Fibroblast of skin of scalp (primary cell): Measurements from ENCODE around the gene CPOX. TPM values are rescaled to one million over a fixed set of nuclear protein-coding genes. Genes with fewer than 3 reads are reported as not detected.
"Not testable (repeated sequence)": the region's sequence is repeated elsewhere in the genome, so short reads cannot be mapped to it uniquely, and the experiment has no call there.

Source experiments
- DNase-seq: peaks from one replicate; pipeline ENCODE4 v3.0.0-alpha.2; 2013
- polyA plus RNA-seq, 2 experiments: library from polyadenylated mRNA; unstranded; fragments of 120-200 nt; gene quantifications; one replicate each; pipeline ENCODE4 v1.2.1, GENCODE V29; 2013; ENCODE audit not compliant: insufficient read length in 2 of 2

Gene CPOX
- 17.2 TPM for polyA plus RNA-seq (2013, experiment 1 of 2; ENCODE audit: insufficient read length)
- 15.5 TPM for polyA plus RNA-seq (2013, experiment 2 of 2; ENCODE audit: insufficient read length)

DNA sequence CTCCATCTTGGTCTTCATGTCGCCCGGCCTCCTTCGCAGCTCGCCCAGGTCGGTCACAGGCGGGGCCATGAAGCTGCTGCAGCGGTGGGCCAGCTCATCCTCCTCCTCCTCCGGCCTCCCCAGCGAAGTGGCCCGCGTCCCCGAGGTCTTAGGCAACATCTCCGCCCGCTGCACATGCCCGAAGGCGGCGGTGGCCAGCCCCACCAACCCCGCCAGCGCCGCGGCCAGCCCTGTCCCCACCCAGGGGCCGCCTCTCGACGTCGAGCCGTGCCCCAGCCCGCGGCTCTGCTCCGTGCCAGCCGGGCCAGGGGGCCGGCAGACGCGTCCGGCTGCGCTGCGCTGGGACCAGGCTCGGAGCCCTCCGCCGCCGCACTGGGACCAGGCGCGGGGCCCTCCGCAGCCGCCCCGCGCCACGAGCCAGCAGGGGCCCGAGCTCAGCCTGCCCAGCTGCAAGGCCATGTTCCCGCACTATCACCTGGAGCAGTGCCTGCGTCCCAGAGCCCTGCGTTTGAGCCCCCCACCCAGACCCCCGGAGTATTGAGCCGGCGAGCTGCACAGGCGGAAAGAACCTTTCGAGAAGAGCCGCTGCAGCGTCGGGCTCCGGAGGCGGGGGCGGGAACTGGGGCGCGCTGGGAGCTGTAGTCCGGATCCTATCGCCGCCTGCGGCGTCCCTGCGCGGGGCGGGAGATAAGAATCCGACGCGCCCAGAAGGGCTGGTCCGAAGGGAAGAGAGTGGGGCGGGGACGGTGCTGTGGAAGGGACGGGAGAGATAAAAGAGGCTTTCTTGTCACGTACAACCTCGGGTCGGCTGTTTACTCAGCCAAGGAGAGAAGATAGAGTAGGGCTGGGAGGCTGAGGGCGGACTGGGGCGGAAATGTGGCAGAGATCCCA is at the start of gene CPOX:
Gene CPOX (minus strand): TSS at position 566 of the 891 bp plus-strand sequence. CDS start 107 bp downstream, at position 459.
- peak; percentile 88 for DNase-seq

DNA sequence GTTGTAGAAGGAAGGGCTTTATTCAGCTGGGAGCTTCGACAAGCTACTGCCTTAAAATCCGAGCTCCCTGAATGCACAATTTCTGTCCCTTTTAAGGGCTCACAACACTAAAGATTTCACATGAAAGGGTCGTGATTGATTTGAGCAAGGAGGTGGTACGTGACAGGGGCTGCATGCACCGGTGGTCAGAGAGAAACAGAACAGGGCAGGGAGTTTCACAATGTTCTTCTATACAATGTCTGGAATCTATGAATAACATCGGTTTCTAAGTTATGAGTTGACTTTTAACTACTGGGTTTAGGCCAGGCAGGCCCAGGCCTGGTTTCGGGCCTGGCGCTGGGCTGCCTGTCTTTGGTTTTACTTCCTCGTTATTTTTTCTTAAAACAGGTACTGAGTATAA is 49.4 kb upstream of the CPOX start:
- not testable (repeated sequence) for DNase-seq

DNA sequence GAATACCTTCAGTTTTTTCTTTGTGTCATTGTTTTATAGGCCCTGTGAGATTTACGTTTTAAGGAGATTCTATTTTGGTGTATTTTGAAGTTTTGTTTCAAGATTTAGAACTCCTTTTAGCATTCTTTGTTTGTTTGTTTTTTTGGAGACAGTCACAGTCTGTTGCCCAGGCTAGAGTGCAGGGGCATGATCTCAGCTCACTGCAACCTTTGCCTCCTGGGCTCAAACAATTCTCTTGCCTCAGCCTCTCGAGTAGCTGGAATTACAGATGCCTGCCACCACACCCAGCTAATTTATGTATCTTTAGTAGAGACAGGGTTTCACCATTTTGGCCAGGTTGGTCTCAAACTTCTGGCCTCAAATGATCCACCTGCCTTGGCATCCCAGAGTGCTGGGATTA is 48.3 kb upstream of the CPOX start:
- DNase-seq: not testable (repeated sequence)

DNA sequence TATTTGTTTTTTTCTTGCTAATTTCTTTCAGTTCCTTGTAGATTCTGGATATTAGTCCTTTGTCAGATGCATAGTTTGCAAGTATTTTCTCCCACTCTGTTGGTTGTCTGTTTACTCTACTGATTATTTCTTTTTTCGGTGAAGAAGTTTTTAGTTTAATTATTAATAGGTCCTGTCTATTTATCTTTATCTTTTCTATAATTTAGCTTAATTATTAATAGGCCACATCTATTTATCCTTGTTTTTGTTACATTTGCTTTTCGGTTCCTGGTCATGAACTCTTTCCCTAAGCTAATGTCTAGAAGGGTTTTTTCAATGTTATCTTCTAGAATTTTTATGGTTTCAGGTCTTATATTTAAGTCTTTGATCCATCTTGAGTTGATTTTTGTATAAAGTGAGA is 45.1 kb upstream of the CPOX start:
- not testable (repeated sequence) for DNase-seq

DNA sequence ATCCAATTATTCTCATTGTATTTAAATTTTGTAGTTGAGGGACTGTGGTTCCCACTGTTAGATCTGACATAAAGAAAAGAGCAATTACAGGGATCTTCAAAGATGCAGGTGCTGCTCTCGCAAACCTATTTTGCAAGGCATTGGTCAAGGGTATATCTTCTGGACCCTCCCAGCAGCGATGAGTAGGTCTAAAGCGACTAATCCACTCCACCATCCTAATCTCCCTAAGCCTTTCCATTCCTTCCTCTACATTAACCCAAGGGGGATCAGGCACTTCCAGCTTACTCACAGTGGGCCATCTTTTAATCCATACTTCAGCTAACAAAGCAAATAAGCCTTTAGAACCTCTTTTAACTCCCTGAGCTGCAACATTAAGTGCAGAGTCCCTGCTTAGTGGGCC is 37.0 kb upstream of the CPOX start:
- no peak for DNase-seq

DNA sequence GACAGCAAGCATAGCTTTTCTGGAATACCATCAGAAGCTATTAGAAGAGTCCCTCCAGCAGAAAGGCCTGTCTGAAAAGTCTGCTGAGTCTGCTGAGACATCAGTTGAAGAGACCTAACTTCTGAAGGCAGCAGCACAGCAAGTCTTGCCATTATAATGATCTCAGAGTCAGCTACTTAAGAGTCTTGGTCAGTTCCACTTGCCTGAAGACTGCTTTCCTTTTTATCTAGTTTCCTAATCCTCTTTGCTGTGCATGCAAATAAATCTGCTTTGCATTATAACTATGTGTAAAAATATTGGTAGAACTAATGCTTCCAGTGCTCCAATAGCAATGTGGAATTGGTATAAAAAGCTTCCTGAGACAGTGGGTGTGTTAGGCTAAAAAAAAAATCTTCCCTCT is 34.9 kb upstream of the CPOX start:
- DNase-seq: no peak

DNA sequence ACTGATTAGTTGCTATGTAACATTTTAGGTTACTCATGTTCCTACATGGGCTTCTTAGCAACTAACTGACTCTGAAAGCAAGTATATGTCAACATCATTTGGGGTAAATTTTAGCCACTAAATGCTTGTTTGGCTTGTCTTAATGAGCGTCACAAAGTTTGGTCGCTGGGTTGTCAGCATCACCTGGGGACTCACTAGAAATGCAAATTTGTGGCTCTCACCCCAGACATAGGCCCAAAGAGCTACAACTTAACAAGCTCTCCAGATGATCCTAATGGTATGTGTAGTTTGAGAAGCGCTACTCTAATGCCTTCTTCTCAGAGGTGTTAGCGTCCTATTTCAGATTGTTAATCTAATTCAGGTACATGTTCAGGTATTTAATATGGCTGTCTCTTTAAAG is 32.7 kb upstream of the CPOX start:
- no peak for DNase-seq

DNA sequence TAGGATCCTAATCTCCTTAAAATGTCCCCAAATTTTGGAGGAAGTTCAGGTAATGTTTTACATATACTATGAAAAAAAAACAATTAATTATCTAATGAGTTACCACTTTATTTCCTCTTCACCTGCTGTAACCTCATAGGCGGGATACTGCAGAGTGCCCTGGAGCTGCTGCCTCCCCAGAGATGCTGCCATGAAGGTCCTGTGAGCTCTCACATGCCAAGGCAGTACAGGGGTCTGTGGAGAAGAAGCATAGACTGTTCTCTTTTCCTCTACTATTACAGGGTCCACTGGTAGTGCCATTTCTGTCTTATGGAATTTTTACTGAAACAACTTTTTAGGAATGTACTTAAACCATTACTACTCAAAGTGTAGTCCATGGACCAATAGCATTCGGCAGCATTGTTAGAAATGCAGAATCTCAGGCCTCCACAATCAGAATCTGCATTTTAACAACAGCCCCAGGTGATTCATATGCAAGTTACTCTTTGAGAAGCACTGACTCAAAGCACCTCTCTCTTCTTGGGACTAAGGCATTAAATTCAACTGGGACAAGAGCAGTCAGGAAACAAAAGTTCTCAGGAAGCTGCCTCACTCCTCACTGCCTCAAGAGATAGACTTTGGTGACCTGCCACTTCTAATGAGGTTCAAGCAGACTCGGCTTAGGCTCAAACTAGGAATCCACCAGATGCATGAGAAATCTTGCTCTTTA is 30.3 kb upstream of the CPOX start:
- no peak for DNase-seq

DNA sequence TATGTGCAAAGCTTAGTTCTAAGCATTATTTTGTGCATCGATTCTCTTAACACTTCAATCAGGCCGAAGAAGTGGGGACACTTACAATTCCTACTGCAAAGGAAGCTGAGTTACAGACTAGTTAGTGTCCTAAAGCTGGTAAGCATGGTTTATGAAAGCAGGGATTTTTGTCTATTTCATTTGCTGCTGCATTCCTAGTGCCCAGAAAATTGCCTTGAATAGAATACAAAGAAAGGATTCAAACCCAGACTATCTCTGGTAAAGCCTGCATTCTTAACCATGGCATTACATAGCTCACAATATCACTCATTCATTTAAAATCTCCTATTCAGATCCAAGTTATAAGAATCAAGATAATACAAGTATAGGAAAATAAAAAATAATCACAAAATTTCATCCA is 24.4 kb upstream of the CPOX start:
- DNase-seq: no peak

DNA sequence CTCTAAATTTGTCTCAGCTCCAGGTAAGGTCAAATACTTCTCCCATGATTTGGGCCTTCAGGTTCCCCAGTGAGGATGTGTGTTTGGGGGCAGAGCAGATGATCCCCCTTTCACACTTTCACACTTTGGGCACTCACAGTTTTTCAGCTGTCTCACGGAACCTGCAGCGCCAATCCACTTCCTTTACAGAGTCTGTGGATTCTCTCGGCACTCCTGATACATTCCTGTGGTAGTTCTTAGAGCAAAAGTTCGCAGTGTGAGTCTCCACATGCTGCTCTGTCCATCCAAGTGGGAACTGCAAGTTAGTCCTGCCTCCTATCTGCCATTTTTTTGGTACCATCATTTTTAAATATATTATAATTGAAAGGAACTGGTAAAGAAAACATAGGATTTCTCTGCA is 20.2 kb upstream of the CPOX start:
- peak; percentile 4 for DNase-seq

DNA sequence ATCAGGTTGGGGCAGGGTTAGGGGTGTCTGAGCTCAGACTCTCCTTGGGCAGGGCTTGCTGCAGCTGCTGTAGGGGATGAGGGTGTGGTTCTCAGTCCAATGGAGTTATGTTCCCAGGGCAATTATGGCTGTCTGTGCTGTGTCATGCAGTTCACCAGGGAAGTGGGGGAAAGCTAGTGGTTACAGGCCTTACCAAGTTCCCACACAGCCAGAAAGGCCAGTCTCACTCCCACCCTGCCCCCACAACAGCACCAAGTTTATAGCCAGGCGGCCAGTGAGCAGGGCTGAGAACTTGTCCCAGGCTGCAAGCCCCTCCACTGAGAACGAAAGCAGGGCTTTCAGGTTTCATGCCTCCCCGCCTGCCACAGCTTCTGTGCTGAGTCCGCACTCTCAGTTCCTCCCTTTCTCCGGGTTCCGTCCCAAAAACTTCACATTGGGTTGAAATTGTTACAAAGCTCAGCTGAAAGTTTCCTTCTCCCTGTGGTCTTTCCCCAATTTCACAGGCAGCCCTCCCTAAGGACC is 19.6 kb upstream of the CPOX start:
- peak; percentile 1 for DNase-seq

DNA sequence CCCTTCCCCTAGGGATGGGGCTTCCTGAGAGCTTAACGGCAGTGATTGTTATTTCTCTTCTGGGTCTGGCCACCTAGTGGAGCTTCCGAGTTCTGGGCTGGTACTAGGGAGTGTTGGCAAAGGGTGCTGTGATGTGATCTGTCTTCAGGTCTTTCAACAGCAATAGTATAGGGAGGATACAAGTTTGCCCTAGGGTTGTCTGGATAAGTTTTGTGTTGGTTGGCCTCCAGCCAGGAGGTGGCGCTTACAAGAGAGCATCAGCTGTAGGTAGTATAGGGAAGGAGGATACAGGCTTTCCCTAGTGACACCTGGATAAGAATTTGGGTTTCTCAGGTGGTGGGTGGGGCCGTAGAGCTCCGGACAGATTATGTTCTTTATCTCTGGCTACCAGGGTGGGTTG is 19.2 kb upstream of the CPOX start:
- DNase-seq: no peak

DNA sequence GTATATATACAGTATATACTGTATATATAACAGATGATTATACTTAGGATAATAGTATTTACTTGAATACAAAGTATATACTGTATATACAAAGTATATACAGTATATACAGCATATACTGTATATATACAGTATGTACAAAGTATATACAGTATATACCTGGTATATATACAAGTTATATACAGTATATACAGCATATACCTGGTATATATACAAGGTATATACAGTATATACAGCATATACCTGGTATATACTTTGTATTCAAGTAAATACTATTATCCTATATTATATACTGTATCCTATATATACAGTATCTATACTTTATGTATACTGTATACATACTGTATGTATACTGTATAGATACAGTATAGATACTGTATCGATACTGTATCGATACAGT is 14.6 kb upstream of the CPOX start:
- DNase-seq: no peak

DNA sequence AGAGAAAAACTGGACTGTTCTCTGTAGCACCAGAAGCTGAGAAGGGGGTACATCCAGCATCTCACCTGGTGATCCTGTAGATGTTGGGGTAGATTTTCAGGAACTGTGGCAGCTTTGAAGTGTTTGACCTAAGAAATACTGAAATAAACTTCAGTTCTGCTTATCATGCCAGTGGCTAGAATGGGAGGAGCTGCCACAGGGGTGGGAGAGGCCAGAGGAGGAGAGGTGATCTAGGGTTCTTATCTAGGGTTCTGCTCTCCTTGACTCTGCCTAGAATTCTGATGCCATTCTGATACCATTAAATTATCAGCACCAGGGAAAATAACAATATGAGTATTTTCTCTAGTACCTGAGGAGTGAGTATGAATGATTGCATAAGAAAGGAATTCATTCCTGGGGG is 10.2 kb upstream of the CPOX start:
- DNase-seq: no peak

DNA sequence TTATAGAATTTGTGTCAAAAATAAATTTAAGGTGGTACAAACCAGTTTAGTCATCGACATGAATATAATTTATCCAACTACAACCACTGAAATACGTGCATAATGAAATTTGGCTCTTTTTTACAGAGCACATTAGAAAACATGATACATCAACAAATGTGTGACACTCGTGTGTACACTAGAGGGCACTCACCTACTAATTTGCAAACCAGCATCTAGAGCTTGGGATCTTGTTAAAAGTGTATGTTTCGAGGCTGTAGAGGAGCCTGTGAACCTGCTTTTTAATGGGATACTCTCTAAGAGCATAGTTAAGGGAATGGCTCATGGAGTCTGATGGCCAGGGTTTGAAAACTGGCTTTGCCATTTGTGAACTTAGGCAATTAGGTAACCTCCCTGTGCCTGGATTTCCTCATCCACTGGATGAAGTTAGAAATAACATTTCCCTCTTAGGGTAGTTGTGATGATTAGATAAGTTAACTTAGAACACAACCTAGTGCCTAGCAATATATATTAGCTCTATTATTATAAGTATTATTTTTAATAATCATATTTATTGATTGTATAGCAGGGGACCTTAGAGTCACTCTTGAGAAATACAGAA is 8.8 kb upstream of the CPOX start:
- peak; percentile 69 for DNase-seq

DNA sequence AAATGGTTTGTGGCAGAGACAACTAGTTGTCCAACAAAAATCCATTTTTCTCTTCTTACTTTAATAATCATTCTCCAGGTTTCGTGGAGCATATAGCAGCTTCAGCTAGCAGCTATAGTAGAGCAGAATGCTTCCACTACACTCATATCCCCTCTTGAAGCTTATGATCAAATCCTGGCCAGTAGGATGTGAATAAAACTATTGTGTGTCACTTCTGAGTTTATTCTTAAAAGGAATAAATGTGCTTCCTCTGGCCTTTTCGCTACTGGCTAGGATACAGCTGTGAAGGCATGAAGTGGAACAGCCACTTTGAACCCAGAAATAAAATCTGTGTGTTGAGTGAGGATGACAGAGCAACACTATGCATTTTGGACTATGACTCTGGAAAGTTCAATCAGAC is 7.8 kb upstream of the CPOX start:
- no peak for DNase-seq

DNA sequence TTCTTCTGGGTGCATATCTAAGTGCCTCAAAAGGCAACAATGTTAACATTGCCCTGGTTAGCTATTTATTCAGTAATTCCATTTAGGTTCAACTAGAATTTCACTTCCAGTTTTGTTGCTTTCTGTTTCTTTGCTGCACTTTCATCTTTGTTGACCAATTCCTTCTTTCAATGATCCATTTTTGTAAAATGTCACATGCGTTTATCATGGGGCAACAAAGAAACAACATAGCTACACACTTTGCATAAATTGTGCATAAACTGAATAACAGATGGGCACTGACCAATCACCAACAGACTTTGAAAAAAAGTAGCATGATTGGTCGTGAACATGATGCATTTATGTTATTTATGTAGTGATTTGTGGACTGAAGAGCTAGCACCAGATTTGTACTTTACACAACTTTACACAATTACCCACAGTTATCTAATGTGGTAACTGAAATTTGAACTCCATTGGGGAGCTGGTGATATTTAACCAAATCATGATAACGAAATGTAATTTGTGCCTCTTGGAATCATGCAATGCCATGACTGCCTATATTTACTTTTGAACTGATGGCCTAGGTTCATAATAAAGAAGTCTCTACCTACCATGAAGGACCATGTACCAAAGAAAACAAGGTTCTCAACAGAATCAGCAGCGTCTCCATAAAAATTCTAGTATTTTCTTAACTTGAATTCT is 7.1 kb upstream of the CPOX start:
- DNase-seq: no peak

DNA sequence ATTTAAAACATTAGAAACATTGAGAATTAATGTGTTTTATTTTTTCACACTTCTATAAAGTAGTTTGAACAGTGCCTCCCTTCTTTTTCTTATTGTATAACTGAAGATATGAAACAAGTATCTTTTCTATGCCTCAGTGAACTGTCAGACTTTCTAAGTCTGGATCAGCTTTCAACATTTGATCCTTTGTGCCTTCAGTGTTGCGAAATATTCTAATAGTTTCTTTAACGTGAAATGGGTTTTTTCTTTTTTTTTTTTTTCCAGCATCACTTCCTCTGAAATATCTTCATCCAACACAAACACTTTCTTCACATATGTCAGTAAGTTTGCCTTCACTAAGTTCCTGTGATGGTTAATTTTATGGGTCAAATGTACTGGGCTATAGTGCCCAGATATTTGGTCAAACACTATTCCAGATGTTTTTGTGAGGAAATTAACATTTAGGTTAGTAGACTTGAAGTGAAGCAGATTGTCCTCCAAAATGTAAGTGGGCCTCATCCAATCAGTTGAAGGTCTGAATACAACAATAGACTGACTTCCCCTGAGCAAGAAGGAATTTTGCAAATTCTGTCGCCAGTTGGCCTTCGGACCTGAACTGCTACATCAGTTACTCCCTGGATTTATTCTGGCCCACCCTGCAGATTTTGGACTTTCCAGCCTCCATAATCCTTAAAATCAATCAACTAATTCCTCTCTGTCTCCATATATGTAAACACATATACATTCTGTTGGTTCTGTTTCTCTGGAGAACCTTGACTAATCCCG is 6.4 kb upstream of the CPOX start:
- DNase-seq: no peak

DNA sequence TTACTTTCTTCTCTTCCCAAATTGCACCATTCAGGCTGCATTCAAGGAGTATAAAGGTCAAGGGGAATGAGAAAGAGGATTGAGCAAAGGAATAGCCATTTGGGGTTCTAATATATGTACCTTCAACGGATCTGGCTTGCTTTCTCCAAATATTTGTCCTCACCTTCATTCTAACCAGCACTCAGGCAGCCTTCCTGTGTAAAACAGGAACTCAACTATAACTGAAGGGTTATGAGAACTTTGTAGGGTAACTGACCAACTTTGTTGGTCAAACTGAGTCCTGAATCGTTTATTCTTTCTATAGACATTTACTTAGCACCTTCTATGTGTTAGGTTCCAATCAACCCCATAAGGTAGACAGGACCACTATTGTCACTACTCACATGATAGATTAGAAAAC is 5.1 kb upstream of the CPOX start:
- no peak for DNase-seq

DNA sequence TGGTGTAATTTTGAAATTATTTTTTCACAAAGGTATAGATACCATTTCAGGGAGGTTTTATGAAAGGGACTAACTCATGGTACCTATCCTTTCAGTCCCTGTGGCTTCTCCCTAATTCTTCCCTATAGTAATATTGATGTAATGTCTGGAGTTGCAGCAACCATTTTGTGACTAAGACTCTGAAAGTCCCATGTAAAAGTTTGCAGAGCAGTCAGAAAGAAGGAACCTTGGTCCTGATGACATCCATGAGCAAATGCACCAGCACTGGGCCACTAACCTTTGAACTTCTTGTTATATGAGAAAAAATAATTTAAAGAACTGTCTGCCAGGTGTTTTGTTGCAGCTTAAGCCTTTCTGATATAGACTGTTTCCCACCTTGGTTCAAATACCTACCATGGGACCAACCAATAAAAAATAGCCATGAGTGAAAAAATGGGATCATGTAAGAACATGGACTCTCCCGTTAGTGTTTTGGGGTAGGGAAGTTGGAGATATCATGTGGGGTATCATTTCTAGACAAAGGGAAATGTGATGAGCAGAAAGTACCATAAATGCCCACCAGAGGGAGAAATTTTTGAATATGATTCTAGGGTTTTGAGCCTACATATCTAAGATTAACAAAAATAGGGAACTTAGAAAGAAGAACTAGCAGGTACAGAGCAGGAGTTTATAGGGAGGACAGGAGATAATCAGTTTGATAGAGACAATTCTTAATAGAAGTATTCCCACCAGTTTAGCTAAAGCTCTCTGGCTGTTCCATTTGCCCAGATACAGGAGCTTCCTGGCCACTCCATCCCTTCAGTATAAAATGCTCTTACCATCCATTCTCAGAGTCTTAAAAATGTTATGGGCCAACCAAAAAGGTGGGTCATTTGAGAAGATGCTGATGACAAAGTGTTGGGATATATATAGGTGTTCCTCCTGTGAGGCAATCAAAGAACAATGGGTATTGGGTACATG is 3.4 kb upstream of the CPOX start:
- DNase-seq: peak; percentile 38

DNA sequence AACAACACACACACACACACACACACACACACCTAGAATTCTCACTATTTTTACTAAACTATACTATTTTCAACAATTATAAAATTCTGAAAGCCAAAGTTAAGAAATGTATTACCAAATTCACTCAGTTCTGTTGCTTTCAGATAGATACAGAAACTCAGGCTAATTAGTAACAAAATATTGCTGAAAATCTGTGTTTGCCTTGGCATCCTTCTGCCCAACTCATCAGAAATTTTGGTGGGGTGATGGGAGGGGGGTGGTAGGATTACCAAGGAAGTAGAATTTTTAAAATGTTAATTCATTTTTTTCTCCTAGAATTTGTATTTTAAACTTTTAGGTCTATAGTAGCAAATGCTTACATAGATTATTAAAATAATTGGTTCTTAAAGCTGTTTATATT is 2.7 kb upstream of the CPOX start:
- no peak for DNase-seq
